LNCaP clone FGC (cell line): ENCODE measurements around the gene ZSCAN4.

Source experiments
- DNase-seq: peaks from one replicate; pipeline ENCODE4 v3.0.0-alpha.2; 2011; ENCODE audit warnings: low read depth
- H3K4me3 ChIP-seq: 2 replicates; pipeline ENCODE4 v1.5.1; 2011; ENCODE audit warnings: mild to moderate bottlenecking, low read depth, low read length, control low read depth
- TF ChIP-seq, protein P1 (sequence below): IDR thresholded peaks from 2 replicates; pipeline ENCODE4 v1.5.1; 2012; ENCODE audit warnings: mild to moderate bottlenecking; ENCODE audit not compliant: control insufficient read depth, insufficient read depth; ENCODE audit errors: extremely low read depth

Gene ZSCAN4

DNA sequence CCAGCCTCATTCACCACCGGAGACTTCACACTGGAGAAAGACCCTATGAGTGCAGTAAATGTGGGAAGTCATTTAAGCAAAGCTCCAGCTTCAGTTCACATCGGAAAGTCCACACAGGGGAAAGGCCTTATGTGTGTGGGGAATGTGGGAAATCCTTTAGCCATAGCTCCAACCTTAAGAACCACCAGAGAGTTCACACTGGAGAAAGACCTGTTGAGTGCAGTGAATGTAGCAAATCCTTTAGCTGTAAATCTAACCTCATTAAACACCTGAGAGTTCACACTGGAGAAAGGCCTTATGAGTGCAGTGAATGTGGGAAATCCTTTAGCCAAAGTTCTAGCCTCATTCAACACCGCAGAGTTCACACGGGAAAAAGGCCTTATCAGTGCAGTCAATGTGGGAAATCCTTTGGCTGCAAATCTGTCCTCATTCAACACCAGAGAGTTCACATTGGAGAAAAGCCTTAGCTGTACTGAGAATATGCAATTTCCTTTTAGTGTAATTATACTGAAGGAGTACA is 27.0 kb upstream of the ZSCAN4 start:
- no peak overlapping the region for H3K4me3 ChIP-seq
- DNase-seq = no peak
- TF ChIP-seq, protein P1, sequence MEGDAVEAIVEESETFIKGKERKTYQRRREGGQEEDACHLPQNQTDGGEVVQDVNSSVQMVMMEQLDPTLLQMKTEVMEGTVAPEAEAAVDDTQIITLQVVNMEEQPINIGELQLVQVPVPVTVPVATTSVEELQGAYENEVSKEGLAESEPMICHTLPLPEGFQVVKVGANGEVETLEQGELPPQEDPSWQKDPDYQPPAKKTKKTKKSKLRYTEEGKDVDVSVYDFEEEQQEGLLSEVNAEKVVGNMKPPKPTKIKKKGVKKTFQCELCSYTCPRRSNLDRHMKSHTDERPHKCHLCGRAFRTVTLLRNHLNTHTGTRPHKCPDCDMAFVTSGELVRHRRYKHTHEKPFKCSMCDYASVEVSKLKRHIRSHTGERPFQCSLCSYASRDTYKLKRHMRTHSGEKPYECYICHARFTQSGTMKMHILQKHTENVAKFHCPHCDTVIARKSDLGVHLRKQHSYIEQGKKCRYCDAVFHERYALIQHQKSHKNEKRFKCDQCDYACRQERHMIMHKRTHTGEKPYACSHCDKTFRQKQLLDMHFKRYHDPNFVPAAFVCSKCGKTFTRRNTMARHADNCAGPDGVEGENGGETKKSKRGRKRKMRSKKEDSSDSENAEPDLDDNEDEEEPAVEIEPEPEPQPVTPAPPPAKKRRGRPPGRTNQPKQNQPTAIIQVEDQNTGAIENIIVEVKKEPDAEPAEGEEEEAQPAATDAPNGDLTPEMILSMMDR = no peak

- no peak overlapping the region for H3K4me3 ChIP-seq
- TF ChIP-seq, protein P1 = no peak
- DNase-seq = peak; percentile 72
These were observed 26.2 kb upstream of the ZSCAN4 start for GRCh38 chr19:57642396-57643046.

- TF ChIP-seq, protein P1 = no peak
These were observed 25.0 kb upstream of the ZSCAN4 start for GRCh38 chr19:57643734-57644133.

DNA sequence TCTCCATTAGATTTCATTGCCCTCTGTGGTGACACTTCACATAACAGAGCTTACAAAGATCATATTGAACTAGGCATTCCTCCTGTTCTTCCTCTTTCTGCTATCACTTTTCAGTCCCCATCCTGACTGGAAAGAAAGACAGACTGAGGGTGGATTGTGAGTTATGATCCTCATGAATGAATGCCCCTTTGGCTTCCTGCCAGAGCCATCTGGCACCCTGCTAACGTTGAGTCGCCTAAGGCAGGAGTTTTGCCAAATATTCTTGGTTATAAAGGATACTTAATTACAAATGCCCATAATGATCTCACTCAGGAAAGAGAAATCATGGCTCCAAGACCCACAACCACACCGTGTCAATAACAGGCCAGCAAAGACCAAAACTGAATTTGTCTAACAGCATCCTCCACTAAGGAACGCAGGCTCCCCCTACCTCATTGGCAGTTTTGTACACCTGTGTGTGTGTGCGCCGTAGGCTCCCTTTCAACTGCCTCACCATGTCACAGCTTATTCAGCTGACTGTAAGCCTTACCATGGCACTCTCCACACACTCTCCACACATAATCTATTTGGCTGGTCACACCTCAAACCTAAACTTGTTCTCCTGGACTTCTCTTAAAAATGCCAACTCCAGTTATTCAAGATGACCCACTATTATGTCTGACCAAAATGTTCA is 20.3 kb upstream of the ZSCAN4 start:
- TF ChIP-seq, protein P1 = no peak
- H3K4me3 ChIP-seq = no peak overlapping the region
- no peak for DNase-seq

More at GRCh38 chr19:57643734-57644133, 25.0 kb upstream of the ZSCAN4 start:
- DNase-seq = no peak
- H3K4me3 ChIP-seq = no peak overlapping the region

DNA sequence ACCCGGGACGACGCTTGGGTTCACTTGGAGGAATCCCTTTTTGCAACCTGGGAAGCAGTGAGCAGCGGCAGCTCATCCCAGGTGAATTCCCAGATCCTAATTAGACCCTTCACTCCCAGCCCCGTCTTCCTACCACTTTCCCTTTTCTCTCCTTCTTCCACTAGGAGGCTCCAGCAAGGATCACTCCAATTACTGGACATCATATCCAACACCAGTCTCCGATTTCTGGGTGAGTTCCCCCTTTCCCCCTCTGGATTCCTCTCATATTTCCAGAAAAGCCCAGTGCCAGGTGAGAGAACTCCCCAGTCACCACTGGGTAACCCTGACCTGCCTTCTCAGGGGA is 17.1 kb upstream of the ZSCAN4 start:
- no peak overlapping the region for H3K4me3 ChIP-seq
- no peak for DNase-seq
- TF ChIP-seq, protein P1 = no peak

GRCh38 chr19:57653689-57654088 is 15.0 kb upstream of the ZSCAN4 start:
- no peak overlapping the region for H3K4me3 ChIP-seq
- no peak for DNase-seq
- TF ChIP-seq, protein P1 = no peak

DNA sequence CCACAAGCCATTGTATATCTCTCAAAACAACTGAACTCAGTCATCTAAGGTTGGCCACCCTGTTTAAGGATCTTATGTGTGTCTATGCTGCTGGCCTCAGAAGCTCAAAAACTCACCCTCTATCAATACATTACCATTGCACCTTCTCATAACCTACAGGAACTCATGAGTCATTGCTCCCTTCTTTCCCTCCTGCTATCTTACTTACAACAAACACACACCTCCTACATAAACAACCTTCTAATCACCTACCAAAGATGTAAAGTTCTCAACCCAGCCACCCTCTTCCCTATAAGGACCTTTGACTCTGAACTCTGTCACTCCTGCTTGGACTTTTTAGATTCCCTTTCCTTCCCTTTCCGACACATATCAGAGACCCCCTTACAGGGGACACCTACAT is 13.3 kb upstream of the ZSCAN4 start:
- no peak overlapping the region for H3K4me3 ChIP-seq
- TF ChIP-seq, protein P1 = no peak
- no peak for DNase-seq
